Lower lobe of right lung (tissue), 2 donors: Measurements from ENCODE around the gene ARFRP1. TPM values are rescaled to one million over a fixed set of nuclear protein-coding genes. Genes with fewer than 3 reads are reported as not detected.

ENCODE experiments used
- ATAC-seq, 2 donors: fragments of 200-7000 bp; cut with Tn5 transposase; one replicate each; pipeline ENCODE4 v1.9.1; 2020 to 2022; ENCODE audit warnings: mild to moderate bottlenecking in 2 of 2, moderate library complexity in 2 of 2
- DNase-seq: peaks from one replicate; pipeline ENCODE4 v3.0.0-alpha.2; 2020
- H3K27ac ChIP-seq: fragments of 200-600 bp; one replicate; pipeline ENCODE4 v1.8.0; 2022
- H3K27me3 ChIP-seq: fragments of 200-600 bp; one replicate; pipeline ENCODE4 v1.8.0; 2022; ENCODE audit warnings: low read depth
- H3K36me3 ChIP-seq: fragments of 200-600 bp; one replicate; pipeline ENCODE4 v1.8.0; 2022; ENCODE audit warnings: mild to moderate bottlenecking
- H3K4me1 ChIP-seq: fragments of 200-600 bp; one replicate; pipeline ENCODE4 v1.8.0; 2022
- H3K4me3 ChIP-seq: fragments of 200-600 bp; one replicate; pipeline ENCODE4 v1.8.0; 2022; ENCODE audit warnings: mild to moderate bottlenecking
- H3K9me3 ChIP-seq: fragments of 200-600 bp; one replicate; pipeline ENCODE4 v1.8.0; 2022
- CTCF ChIP-seq: fragments of 200-600 bp; IDR thresholded peaks from one replicate; pipeline ENCODE4 v1.8.0; 2022; ENCODE audit warnings: antibody characterized with exemption, mild to moderate bottlenecking
- intact Hi-C: fragments of 100-400 bp; cut with DNase I; formaldehyde crosslinking; loops from one replicate; pipeline ENCODE4 v1.11.0; 2022
- total RNA-seq: library from RNA; stranded (reverse); fragmentation: NEBNext Ultra II Directional; extraction: Animal tissue kit (Norgen Biotek cat#: 25700); gene quantifications from one replicate; pipeline ENCODE4 v1.2.1, GENCODE V29; 2021
- donor health status: DM: no; HTN: yes; CAD: no; lungs with severe emphysema.

ARFRP1 gene
- total RNA-seq, 1 donor from 2014 or later: 44.3 TPM

GRCh38 chr20:63680427-63680826 is 27.3 kb downstream of the ARFRP1 start:
- Histone ChIP-seq H3K27me3 (no peaks in the 10 kb centered on the region), H3K4me3 (no peak overlapping the region), H3K4me1 (peaks cover 23% of the 10 kb centered on the region), H3K9me3 (no peaks in the 10 kb centered on the region), H3K36me3 (peaks cover 41% of the 10 kb centered on the region), H3K27ac (no peak overlapping the region)
- DNase-seq (no peak), ATAC-seq (no peak)
- TF ChIP-seq CTCF: no peak
- intact Hi-C loops: no loop called here

- peaks cover 17% of the 10 kb centered on the region for H3K4me1 ChIP-seq
- no peaks in the 10 kb centered on the region for H3K27me3 ChIP-seq
- no peak for TF ChIP-seq CTCF
- H3K27ac ChIP-seq: no peak overlapping the region
- no peaks in the 10 kb centered on the region for H3K9me3 ChIP-seq
- ATAC-seq: no peak
- H3K4me3 ChIP-seq: no peak overlapping the region
- intact Hi-C loops: no loop called here
- H3K36me3 ChIP-seq: peaks cover 46% of the 10 kb centered on the region
- DNase-seq: no peak
Observed at GRCh38 chr20:63679799-63680305, 27.9 kb downstream of the ARFRP1 start.

GRCh38 chr20:63678667-63679465 is 28.9 kb downstream of the ARFRP1 start:
- H3K9me3 ChIP-seq: no peaks in the 10 kb centered on the region
- intact Hi-C loops: no loop called here
- H3K4me3 ChIP-seq: no peak overlapping the region
- peaks cover 55% of the 10 kb centered on the region for H3K36me3 ChIP-seq
- H3K27ac ChIP-seq: no peak overlapping the region
- TF ChIP-seq CTCF: no peak
- DNase-seq (no peak), ATAC-seq (no peak)
- H3K27me3 ChIP-seq: no peaks in the 10 kb centered on the region
- peaks cover 16% of the 10 kb centered on the region for H3K4me1 ChIP-seq

DNA sequence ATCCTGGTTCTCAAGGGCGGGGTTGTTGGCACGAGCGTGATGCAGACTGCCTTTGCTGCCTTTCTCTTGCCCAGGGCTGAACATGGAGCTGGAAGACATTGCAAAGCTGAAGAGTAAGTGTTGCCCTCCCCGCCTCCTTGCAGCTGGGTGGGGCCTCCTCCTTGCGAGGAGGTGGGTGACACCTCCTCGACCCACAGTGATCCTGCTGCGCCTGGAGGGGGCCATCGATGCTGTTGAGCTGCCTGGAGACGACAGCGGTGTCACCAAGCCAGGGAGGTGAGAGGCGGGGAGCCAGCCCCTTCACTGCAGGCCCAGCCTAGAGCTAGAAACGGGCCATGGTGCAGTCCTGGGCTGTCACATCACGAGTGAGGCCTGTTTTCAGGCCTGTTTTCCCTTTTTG is 29.7 kb downstream of the ARFRP1 start:
- Histone ChIP-seq H3K27ac (no peak overlapping the region), H3K36me3 (peaks cover 58% of the 10 kb centered on the region), H3K4me3 (no peak overlapping the region), H3K4me1 (peaks cover 13% of the 10 kb centered on the region), H3K27me3 (no peaks in the 10 kb centered on the region), H3K9me3 (no peaks in the 10 kb centered on the region)
- DNase-seq: no peak
- no peak for ATAC-seq
- intact Hi-C loops: no loop called here
- no peak for TF ChIP-seq CTCF

DNA sequence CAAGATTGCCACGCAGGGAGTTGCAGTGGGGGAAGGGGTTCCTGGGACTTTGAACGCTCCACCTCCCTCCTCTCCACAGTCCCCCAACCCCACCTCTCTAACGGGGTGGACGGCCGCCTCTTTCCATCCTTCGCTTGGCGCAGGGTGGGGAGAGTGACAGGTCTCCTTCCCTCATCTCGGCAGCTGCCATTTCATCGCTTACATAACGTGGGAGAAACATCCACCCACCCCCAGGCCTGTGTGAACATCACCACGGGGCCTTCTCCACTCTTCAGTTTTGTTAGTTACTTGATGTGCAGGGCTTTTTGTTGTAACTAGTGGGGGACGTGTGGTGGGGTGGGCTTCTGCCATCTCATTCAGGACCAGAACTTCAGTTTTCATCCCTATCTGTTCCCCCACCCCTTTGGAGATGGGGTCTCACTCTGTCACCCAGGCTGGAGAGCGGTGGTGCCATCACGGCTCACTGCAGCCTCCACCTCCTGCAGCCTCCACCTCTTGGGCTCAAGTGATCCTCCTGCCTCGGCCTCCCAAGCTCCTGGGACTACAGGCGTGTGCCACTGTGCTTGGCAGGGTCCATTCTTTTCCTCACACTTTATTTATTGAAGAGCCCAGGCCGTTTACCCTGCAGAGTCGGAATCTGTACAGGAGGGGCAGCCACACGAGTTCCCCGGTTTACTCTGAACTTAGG is 32.0 kb downstream of the ARFRP1 start:
- Histone ChIP-seq H3K27me3 (no peaks in the 10 kb centered on the region), H3K4me1 (no peaks in the 10 kb centered on the region), H3K36me3 (peaks cover 65% of the 10 kb centered on the region), H3K27ac (no peak overlapping the region), H3K4me3 (no peak overlapping the region), H3K9me3 (no peaks in the 10 kb centered on the region)
- intact Hi-C loops: no loop called here
- no peak for TF ChIP-seq CTCF
- DNase-seq: no peak
- no peak for ATAC-seq
